Mesenchymal stem cell (in vitro differentiated cells and primary cell): ENCODE measurements around the gene HS2ST1.

Experiments
- DNase-seq: peaks from one replicate; pipeline ENCODE4 v3.0.0-alpha.2; 2013
- H2AFZ ChIP-seq: one replicate; pipeline ENCODE4 v1.6.1; 2013; ENCODE audit warnings: low read depth, mild to moderate bottlenecking, control low read depth, inconsistent platforms, low read length, moderate library complexity
- H2AK5ac ChIP-seq: 2 replicates; pipeline ENCODE4 v1.6.1; 2013; ENCODE audit warnings: low read length, moderate library complexity, mild to moderate bottlenecking, inconsistent platforms; ENCODE audit not compliant: severe bottlenecking
- H2BK120ac ChIP-seq: one replicate; pipeline ENCODE4 v1.6.1; 2013; ENCODE audit warnings: low read depth, mild to moderate bottlenecking, inconsistent platforms, low read length, moderate library complexity
- H2BK12ac ChIP-seq, 2 experiments: one replicate each; pipeline ENCODE4 v1.6.1; 2013; ENCODE audit warnings: inconsistent platforms in 2 of 2, low read length in 2 of 2, mild to moderate bottlenecking in 2 of 2, moderate library complexity in 2 of 2, control low read depth in 1 of 2
- H2BK15ac ChIP-seq: one replicate; pipeline ENCODE4 v1.6.1; 2013; ENCODE audit warnings: mild to moderate bottlenecking, low read depth, inconsistent platforms; ENCODE audit not compliant: poor library complexity, severe bottlenecking
- H2BK5ac ChIP-seq: 2 replicates; pipeline ENCODE4 v1.6.1; 2013; ENCODE audit warnings: low read depth, mild to moderate bottlenecking, low read length, control low read depth, inconsistent platforms; ENCODE audit not compliant: poor library complexity, severe bottlenecking
- H3K14ac ChIP-seq, 2 experiments: one replicate each; pipeline ENCODE4 v1.6.1; 2013; ENCODE audit warnings: inconsistent platforms in 2 of 2, low read length in 2 of 2, control low read depth in 1 of 2, mild to moderate bottlenecking in 1 of 2, moderate library complexity in 1 of 2
- H3K18ac ChIP-seq, 2 experiments: one replicate each; pipeline ENCODE4 v1.6.1; 2013; ENCODE audit warnings: inconsistent platforms in 2 of 2, low read length in 2 of 2, control low read depth in 1 of 2, low read depth in 1 of 2, mild to moderate bottlenecking in 1 of 2
- H3K23ac ChIP-seq, 2 experiments: one replicate each; pipeline ENCODE4 v1.6.1; 2013; ENCODE audit warnings: inconsistent platforms in 2 of 2, low read length in 2 of 2, mild to moderate bottlenecking in 2 of 2, moderate library complexity in 2 of 2, control low read depth in 1 of 2
- H3K27ac ChIP-seq: 2 replicates; pipeline ENCODE4 v1.5.1; 2013; ENCODE audit warnings: mild to moderate bottlenecking, moderate library complexity, low read length, control low read depth, inconsistent platforms; ENCODE audit not compliant: poor library complexity, severe bottlenecking
- H3K27me3 ChIP-seq, 2 experiments: 2 replicates each; pipeline versions ENCODE4 v1.6.1 to v1.7.0; 2013; ENCODE audit warnings: low read length in 2 of 2, mild to moderate bottlenecking in 2 of 2, moderate library complexity in 2 of 2, control low read depth in 1 of 2, inconsistent platforms in 1 of 2; ENCODE audit not compliant: control insufficient read depth in 1 of 2, insufficient read depth in 1 of 2
- H3K36me3 ChIP-seq, 2 experiments: 2 replicates each; pipeline versions ENCODE4 v1.6.1 to v1.7.0; 2013; ENCODE audit warnings: low read length in 2 of 2, control low read depth in 1 of 2, inconsistent platforms in 1 of 2, low read depth in 1 of 2, mild to moderate bottlenecking in 1 of 2; ENCODE audit not compliant: insufficient read depth in 2 of 2, control insufficient read depth in 1 of 2
- H3K4ac ChIP-seq, 2 experiments: one replicate each; pipeline ENCODE4 v1.6.1; 2013; ENCODE audit warnings: inconsistent platforms in 2 of 2, low read length in 2 of 2, mild to moderate bottlenecking in 2 of 2, moderate library complexity in 2 of 2, control low read depth in 1 of 2, low read depth in 1 of 2
- H3K4me1 ChIP-seq: 2 replicates; pipeline ENCODE4 v1.6.1; 2013; ENCODE audit warnings: low read depth, low read length, control low read depth; ENCODE audit not compliant: control insufficient read depth, insufficient read depth
- H3K4me2 ChIP-seq: 2 replicates; pipeline ENCODE4 v1.6.1; 2013; ENCODE audit warnings: low read length, mild to moderate bottlenecking, inconsistent platforms; ENCODE audit not compliant: poor library complexity, severe bottlenecking
- H3K4me3 ChIP-seq, 2 experiments: 2 replicates each; pipeline versions ENCODE4 v1.5.1 to v1.7.0; 2013; ENCODE audit warnings: low read length in 2 of 2, mild to moderate bottlenecking in 2 of 2, control low read depth in 1 of 2, low read depth in 1 of 2; ENCODE audit not compliant: insufficient read depth in 1 of 2
- H3K79me1 ChIP-seq: replicated peaks from 2 replicates; pipeline ENCODE4 v1.6.1; 2013; ENCODE audit warnings: mild to moderate bottlenecking, control low read depth, low read length, inconsistent platforms; ENCODE audit not compliant: poor library complexity, severe bottlenecking
- H3K9ac ChIP-seq: 2 replicates; pipeline ENCODE4 v1.7.0; 2013; ENCODE audit warnings: mild to moderate bottlenecking, low read length, moderate library complexity
- H3K9me3 ChIP-seq: 2 replicates; pipeline ENCODE4 v1.7.0; 2013; ENCODE audit warnings: mild to moderate bottlenecking, low read length; ENCODE audit not compliant: control insufficient read depth
- H4K8ac ChIP-seq: one replicate; pipeline ENCODE4 v1.6.1; 2013; ENCODE audit warnings: inconsistent platforms, mild to moderate bottlenecking, low read length, moderate library complexity
- H4K91ac ChIP-seq: one replicate; pipeline ENCODE4 v1.6.1; 2013; ENCODE audit warnings: mild to moderate bottlenecking, low read length, inconsistent platforms
- whole genome bisulfite sequencing: methylation state at CpG from one replicate; pipeline ENCODE4 v1.1.7; 2013; ENCODE audit warnings: mixed read lengths; 5-methylcytosine and 5-hydroxymethylcytosine counted together

HS2ST1 gene

DNA sequence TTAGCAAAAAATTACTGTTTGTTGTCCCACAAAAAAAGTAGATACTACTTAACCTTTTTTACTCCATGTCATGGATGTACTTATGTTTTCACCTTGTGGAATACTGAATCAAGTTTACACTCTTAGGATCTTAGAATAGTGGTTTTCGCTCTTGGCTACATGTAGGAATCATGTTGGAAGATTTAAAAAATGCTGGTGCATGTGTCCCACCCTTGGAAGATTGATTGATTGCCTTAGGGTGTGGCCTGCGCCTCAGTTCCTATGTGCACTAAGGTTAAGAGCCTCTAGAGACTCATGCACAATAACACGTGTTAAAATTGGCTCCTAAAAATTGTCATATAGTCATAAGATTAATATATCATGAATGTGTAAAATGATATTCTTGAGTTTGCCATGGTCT is 25.0 kb downstream of the HS2ST1 start:
- H3K23ac ChIP-seq = no peak overlapping the region
- no peak overlapping the region for H3K18ac ChIP-seq
- no peak overlapping the region for H3K14ac ChIP-seq
- H3K9me3 ChIP-seq = no peaks in the 10 kb centered on the region
- no peaks in the 10 kb centered on the region for H3K4me1 ChIP-seq
- no peak overlapping the region for H3K4me3 ChIP-seq
- H3K4me2 ChIP-seq = no peak overlapping the region
- H4K91ac ChIP-seq = no peak overlapping the region
- no peak overlapping the region for H3K9ac ChIP-seq
- no peak overlapping the region for H2AK5ac ChIP-seq
- H3K79me1 ChIP-seq = peaks cover 22% of the 10 kb centered on the region
- no peak overlapping the region for H3K27ac ChIP-seq
- no peak overlapping the region for H2AFZ ChIP-seq
- no peaks in the 10 kb centered on the region for H3K27me3 ChIP-seq
- no peak for DNase-seq
- no peaks in the 10 kb centered on the region for H3K36me3 ChIP-seq
- H3K4ac ChIP-seq = no peak overlapping the region
- WGBS = 98% methylated on average over 2 of the region's 3 CpGs
- H2BK120ac ChIP-seq = no peak overlapping the region
- no peak overlapping the region for H2BK12ac ChIP-seq
- no peak overlapping the region for H2BK15ac ChIP-seq
- H4K8ac ChIP-seq = no peak overlapping the region
- no peak overlapping the region for H2BK5ac ChIP-seq

DNA sequence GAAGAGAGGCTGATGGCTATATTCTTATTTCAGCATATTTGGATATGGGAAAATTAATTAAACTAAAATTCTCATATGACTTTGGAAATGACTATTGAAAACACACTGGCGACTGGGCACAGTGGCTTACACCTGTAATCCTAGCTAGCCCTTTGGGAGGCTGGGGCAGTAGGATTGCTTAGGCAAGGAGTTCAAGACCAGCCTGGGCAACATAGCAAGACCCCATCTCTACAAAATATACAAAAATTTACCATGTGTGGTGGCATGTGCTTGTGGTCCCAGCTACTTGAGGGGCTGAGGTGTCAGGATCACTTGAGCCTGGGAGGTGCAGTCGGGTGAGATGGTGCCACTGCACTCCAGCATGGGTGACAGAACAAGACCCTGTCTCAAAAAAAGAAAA is 26.2 kb downstream of the HS2ST1 start:
- WGBS = 100% methylated on average over 2 of the region's 2 CpGs
- Histone ChIP-seq H3K18ac (no peak overlapping the region), H4K8ac (no peak overlapping the region), H3K4me3 (no peak overlapping the region), H2BK5ac (no peak overlapping the region), H3K9me3 (no peaks in the 10 kb centered on the region), H4K91ac (no peak overlapping the region), H3K36me3 (no peaks in the 10 kb centered on the region), H3K23ac (no peak overlapping the region), H2AFZ (no peak overlapping the region), H3K27ac (no peak overlapping the region), H3K4ac (no peak overlapping the region), H3K4me2 (no peak overlapping the region), H3K4me1 (no peaks in the 10 kb centered on the region), H2AK5ac (no peak overlapping the region), H3K79me1 (peaks cover 17% of the 10 kb centered on the region), H2BK120ac (no peak overlapping the region), H2BK12ac (no peak overlapping the region), H2BK15ac (no peak overlapping the region), H3K27me3 (no peaks in the 10 kb centered on the region), H3K14ac (no peak overlapping the region), H3K9ac (no peak overlapping the region)
- DNase-seq = no peak

DNA sequence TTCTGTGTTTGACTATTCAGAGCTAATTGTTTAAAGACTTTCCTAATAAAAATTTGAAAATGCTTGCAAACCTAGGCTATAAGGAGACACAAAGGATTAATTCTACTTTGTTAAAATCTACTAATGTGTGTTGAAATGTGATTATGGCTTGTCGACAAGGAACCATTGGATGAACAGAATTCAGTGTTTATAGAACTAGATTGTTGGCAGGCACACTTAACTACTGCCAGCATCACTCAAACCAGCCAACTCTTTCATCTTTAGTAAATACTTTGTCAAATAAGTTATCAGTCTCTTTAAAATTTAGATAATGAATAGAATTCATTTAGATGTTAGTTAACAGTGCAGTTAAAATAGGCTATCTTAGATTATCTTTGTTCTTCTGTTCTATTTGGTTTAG is 27.6 kb downstream of the HS2ST1 start:
- H3K79me1 ChIP-seq = peaks cover 16% of the 10 kb centered on the region
- no peak overlapping the region for H4K8ac ChIP-seq
- H2BK15ac ChIP-seq = no peak overlapping the region
- WGBS = 100% methylated on average over 1 of the region's 1 CpG
- no peak overlapping the region for H2BK12ac ChIP-seq
- no peak overlapping the region for H3K4me3 ChIP-seq
- no peak overlapping the region for H3K27ac ChIP-seq
- H3K14ac ChIP-seq = no peak overlapping the region
- no peak overlapping the region for H3K4me2 ChIP-seq
- no peak overlapping the region for H3K4ac ChIP-seq
- no peak overlapping the region for H2BK120ac ChIP-seq
- no peaks in the 10 kb centered on the region for H3K36me3 ChIP-seq
- H3K4me1 ChIP-seq = no peaks in the 10 kb centered on the region
- H4K91ac ChIP-seq = no peak overlapping the region
- no peak overlapping the region for H2BK5ac ChIP-seq
- H3K18ac ChIP-seq = no peak overlapping the region
- DNase-seq = no peak
- no peak overlapping the region for H2AFZ ChIP-seq
- no peak overlapping the region for H3K23ac ChIP-seq
- no peak overlapping the region for H2AK5ac ChIP-seq
- no peak overlapping the region for H3K9ac ChIP-seq
- H3K27me3 ChIP-seq = no peaks in the 10 kb centered on the region
- H3K9me3 ChIP-seq = no peaks in the 10 kb centered on the region

GRCh38 chr1:86942743-86943142 is 28.3 kb downstream of the HS2ST1 start:
- Histone ChIP-seq H3K4me1 (no peaks in the 10 kb centered on the region), H3K36me3 (no peaks in the 10 kb centered on the region)

More at GRCh38 chr1:86942743-86943142, 28.3 kb downstream of the HS2ST1 start:
- Histone ChIP-seq H2AK5ac (no peak overlapping the region), H3K18ac (no peak overlapping the region), H3K79me1 (peaks cover 16% of the 10 kb centered on the region), H4K91ac (no peak overlapping the region), H3K14ac (no peak overlapping the region), H3K9me3 (no peaks in the 10 kb centered on the region), H2BK5ac (no peak overlapping the region), H2BK15ac (no peak overlapping the region), H3K4ac (no peak overlapping the region), H3K4me3 (no peak overlapping the region), H3K23ac (no peak overlapping the region), H3K27me3 (no peaks in the 10 kb centered on the region), H2BK12ac (no peak overlapping the region), H3K4me2 (no peak overlapping the region), H3K9ac (no peak overlapping the region), H2AFZ (no peak overlapping the region), H2BK120ac (no peak overlapping the region), H4K8ac (no peak overlapping the region), H3K27ac (no peak overlapping the region)
- no peak for DNase-seq
